HG03280 (cell line): ENCODE measurements around the gene DNM1L.
A peak's percentile ranks its signal among the peaks of the same experiment; 100 is the strongest.

ENCODE experiments used
- ATAC-seq: cut with Tn5 transposase; IDR thresholded peaks from one replicate; pipeline ENCODE4 v1.9.1; 2021; ENCODE audit warnings: mild to moderate bottlenecking, moderate library complexity; ENCODE audit not compliant: unreplicated experiment

DNM1L gene

GRCh38 chr12:32755654-32756475 lies 76.8 kb downstream of the DNM1L start, which contains the start of gene YARS2:
YARS2 (minus strand) TSS chr12:32755897; CDS start chr12:32755874, 23 bp downstream.
- ATAC-seq: peak; percentile 82

GRCh38 chr12:32756476-32757066 lies 77.5 kb downstream of the DNM1L start:
- no peak for ATAC-seq

GRCh38 chr12:32757157-32757556 lies 78.1 kb downstream of the DNM1L start:
- no peak for ATAC-seq

GRCh38 chr12:32761716-32762115 lies 82.6 kb downstream of the DNM1L start:
- ATAC-seq: no peak

GRCh38 chr12:32765906-32766305 lies 86.8 kb downstream of the DNM1L start:
- no peak for ATAC-seq

GRCh38 chr12:32768518-32768917 lies 89.4 kb downstream of the DNM1L start:
- no peak for ATAC-seq

GRCh38 chr12:32770141-32770540 lies 91.0 kb downstream of the DNM1L start:
- no peak for ATAC-seq

- no peak for ATAC-seq
Measured at GRCh38 chr12:32773691-32774090, 94.6 kb downstream of the DNM1L start.

GRCh38 chr12:32776258-32776657 lies 97.2 kb downstream of the DNM1L start:
- no peak for ATAC-seq

- ATAC-seq: no peak
Measured at GRCh38 chr12:32777159-32777558, 98.1 kb downstream of the DNM1L start.

GRCh38 chr12:32777691-32778175 lies 98.6 kb downstream of the DNM1L start:
- no peak for ATAC-seq

- no peak for ATAC-seq
Measured at GRCh38 chr12:32780071-32780470, 101.0 kb downstream of the DNM1L start.

- no peak for ATAC-seq
Measured at GRCh38 chr12:32783029-32783428, 103.9 kb downstream of the DNM1L start.

- ATAC-seq: no peak
Measured at GRCh38 chr12:32785557-32785956, 106.5 kb downstream of the DNM1L start.

- ATAC-seq: no peak
Measured at GRCh38 chr12:32788405-32788804, 109.3 kb downstream of the DNM1L start.

GRCh38 chr12:32789446-32789845 lies 110.3 kb downstream of the DNM1L start:
- ATAC-seq: no peak

- ATAC-seq: no peak
Measured at GRCh38 chr12:32789916-32790315, 110.8 kb downstream of the DNM1L start.

GRCh38 chr12:32794281-32794680 lies 115.2 kb downstream of the DNM1L start:
- ATAC-seq: no peak
